DOHH2 (cell line): Measurements from ENCODE around the gene VSIR.

ENCODE experiments used
- H3F3A ChIP-seq: fragments of 200-600 bp; sonication (generic), shearing (Covaris generic); 2 replicates; pipeline ENCODE4 v1.6.0; 2016; ENCODE audit warnings: antibody characterized with exemption, mild to moderate bottlenecking; ENCODE audit not compliant: control insufficient read depth, insufficient read depth
- H3K27ac ChIP-seq: fragments of 200-600 bp; sonication (generic); 2 replicates; pipeline ENCODE4 v1.5.1; 2014; ENCODE audit warnings: low read depth, mild to moderate bottlenecking, low read length, moderate library complexity
- H3K27me3 ChIP-seq: fragments of 200-600 bp; sonication (generic); 2 replicates; pipeline ENCODE4 v1.6.1; 2014; ENCODE audit warnings: mild to moderate bottlenecking, low read length, mixed read lengths; ENCODE audit not compliant: control insufficient read depth
- H3K36me3 ChIP-seq: fragments of 200-600 bp; sonication (generic); 2 replicates; pipeline ENCODE4 v1.6.1; 2014; ENCODE audit warnings: mild to moderate bottlenecking, low read length, moderate library complexity, mixed read lengths; ENCODE audit not compliant: control insufficient read depth
- H3K4me1 ChIP-seq: fragments of 200-600 bp; sonication (generic); 2 replicates; pipeline ENCODE4 v1.6.1; 2014; ENCODE audit warnings: mild to moderate bottlenecking, low read length, mixed read lengths; ENCODE audit not compliant: control insufficient read depth
- H3K4me2 ChIP-seq: fragments of 200-600 bp; sonication (generic); 2 replicates; pipeline ENCODE4 v1.6.0; 2014; ENCODE audit warnings: mild to moderate bottlenecking, low read length, moderate library complexity
- H3K4me3 ChIP-seq: fragments of 200-600 bp; sonication (generic); 2 replicates; pipeline ENCODE4 v1.5.1; 2014; ENCODE audit warnings: mild to moderate bottlenecking, low read length, mixed read lengths
- H3K79me2 ChIP-seq: fragments of 200-600 bp; sonication (generic); 2 replicates; pipeline ENCODE4 v1.6.1; 2014; ENCODE audit warnings: mild to moderate bottlenecking, low read length, mixed read lengths; ENCODE audit not compliant: control insufficient read depth
- H3K9me2 ChIP-seq: fragments of 200-600 bp; sonication (generic); replicated peaks from 2 replicates; pipeline ENCODE4 v1.6.1; 2014; ENCODE audit warnings: mild to moderate bottlenecking, low read length, mixed read lengths; ENCODE audit not compliant: control insufficient read depth
- H3K9me3 ChIP-seq: fragments of 200-600 bp; sonication (generic); 2 replicates; pipeline ENCODE4 v1.6.1; 2014; ENCODE audit warnings: antibody characterized with exemption, low read length, mixed read lengths; ENCODE audit not compliant: control insufficient read depth, insufficient read depth
- H4K20me1 ChIP-seq: fragments of 200-600 bp; sonication (generic); 2 replicates; pipeline ENCODE4 v1.6.0; 2014; ENCODE audit warnings: low read depth, mild to moderate bottlenecking, antibody characterized with exemption, low read length, moderate library complexity; ENCODE audit not compliant: control insufficient read depth, insufficient read depth
- EZH2phosphoT487 ChIP-seq: fragments of 200-600 bp; sonication (generic); IDR thresholded peaks from 2 replicates; pipeline ENCODE4 v1.6.1; 2017; ENCODE audit warnings: borderline replicate concordance, mild to moderate bottlenecking, antibody characterized with exemption, low read length, moderate library complexity, mixed read lengths
- TF ChIP-seq, protein P1 (sequence below): fragments of 200-600 bp; sonication (generic); IDR thresholded peaks from one replicate; pipeline ENCODE4 v1.5.1; 2014; ENCODE audit warnings: antibody characterized with exemption, mild to moderate bottlenecking, low read depth, low read length; ENCODE audit not compliant: poor library complexity, severe bottlenecking

Gene VSIR

DNA sequence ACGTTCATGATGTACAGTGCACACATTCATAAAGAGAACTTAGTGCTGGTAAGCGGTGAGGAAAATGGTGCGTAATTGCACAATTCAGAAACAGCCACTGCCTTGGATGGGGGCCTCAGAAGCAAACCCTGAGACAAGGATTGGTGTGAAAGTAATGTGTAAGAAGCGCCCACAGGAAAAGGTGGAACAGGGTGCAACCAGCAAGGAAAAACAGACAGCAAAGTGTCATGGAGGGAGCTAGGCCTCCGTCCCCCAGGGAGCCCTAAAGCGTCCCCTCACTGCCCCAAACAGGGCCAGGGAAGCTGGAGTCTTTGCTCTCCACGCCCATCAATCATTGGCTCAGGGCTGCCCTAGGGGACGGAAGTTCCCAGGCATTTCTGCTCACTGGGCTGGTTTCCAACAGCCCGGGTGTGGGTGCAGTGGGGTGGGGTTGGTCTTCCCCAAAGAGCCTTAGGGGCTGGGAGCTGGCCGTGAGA lies 44.1 kb downstream of the VSIR start:
- Histone ChIP-seq H3K9me3 (no peaks in the 10 kb centered on the region), H3F3A (no peaks in the 10 kb centered on the region), H3K27me3 (peaks cover 39% of the 10 kb centered on the region), H3K36me3 (no peaks in the 10 kb centered on the region), H4K20me1 (no peaks in the 10 kb centered on the region), H3K79me2 (no peaks in the 10 kb centered on the region), H3K4me1 (peaks cover 21% of the 10 kb centered on the region), H3K4me3 (no peak overlapping the region), H3K4me2 (no peak overlapping the region), H3K9me2 (no peaks in the 10 kb centered on the region), H3K27ac (no peak overlapping the region)
- TF ChIP-seq EZH2phosphoT487: no peak
- TF ChIP-seq, protein P1, sequence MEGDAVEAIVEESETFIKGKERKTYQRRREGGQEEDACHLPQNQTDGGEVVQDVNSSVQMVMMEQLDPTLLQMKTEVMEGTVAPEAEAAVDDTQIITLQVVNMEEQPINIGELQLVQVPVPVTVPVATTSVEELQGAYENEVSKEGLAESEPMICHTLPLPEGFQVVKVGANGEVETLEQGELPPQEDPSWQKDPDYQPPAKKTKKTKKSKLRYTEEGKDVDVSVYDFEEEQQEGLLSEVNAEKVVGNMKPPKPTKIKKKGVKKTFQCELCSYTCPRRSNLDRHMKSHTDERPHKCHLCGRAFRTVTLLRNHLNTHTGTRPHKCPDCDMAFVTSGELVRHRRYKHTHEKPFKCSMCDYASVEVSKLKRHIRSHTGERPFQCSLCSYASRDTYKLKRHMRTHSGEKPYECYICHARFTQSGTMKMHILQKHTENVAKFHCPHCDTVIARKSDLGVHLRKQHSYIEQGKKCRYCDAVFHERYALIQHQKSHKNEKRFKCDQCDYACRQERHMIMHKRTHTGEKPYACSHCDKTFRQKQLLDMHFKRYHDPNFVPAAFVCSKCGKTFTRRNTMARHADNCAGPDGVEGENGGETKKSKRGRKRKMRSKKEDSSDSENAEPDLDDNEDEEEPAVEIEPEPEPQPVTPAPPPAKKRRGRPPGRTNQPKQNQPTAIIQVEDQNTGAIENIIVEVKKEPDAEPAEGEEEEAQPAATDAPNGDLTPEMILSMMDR: no peak

DNA sequence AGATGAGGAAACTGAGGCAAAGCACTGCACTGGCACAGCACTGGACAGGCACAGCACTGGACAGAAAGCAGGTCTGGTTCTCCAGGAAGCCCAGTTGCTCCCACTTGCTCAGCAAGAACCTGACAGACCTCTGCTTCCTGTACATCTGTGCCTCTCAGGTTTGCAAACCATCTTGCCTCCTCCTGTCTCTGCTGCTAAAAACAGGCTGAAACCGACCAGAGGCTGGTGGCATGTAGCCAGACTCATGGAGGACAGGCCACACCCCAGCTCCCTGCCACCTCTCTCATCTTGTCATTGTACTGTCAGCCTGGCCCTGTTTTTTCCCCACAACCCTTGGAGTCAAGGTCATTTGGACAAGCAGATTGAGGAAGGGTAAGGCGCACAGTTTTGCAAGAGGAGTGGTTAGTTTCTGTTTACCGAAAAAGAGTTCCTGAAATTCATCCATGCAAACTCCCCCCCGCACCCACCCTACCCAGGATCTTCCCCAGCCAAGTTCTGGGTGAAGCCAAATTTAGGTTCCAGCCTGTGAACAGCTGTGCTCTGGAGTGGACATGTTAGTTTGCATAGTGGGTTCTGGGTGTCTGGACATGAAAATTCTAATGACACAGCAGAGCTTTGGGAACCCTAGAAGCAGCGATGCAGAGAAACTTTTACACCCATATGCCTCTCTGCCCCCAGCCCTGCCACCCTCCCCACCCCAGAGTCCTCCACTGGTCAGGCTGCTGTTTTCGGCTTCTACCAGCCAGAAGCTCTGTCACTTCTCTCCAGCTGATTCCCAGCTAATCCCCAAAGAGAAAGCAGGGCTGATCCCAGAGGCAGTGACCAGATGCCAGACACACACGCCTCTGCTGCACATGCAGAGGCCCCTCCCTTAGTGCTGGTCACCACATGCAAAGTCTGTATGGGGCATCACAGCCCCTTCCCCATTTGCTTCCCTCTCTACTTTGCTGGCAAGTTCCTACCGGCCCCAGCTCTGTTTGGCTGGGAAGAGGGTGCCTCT lies 45.3 kb downstream of the VSIR start:
- Histone ChIP-seq H3K27me3 (peaks cover 35% of the 10 kb centered on the region), H3K9me3 (no peaks in the 10 kb centered on the region), H3K4me2 (peak overlapping the region; percentile 42), H3K36me3 (no peaks in the 10 kb centered on the region), H3F3A (no peaks in the 10 kb centered on the region), H3K79me2 (no peaks in the 10 kb centered on the region), H3K27ac (no peak overlapping the region), H3K4me1 (peaks cover 21% of the 10 kb centered on the region), H4K20me1 (no peaks in the 10 kb centered on the region), H3K9me2 (no peaks in the 10 kb centered on the region), H3K4me3 (no peak overlapping the region)
- TF ChIP-seq, protein P1: no peak
- peak; percentile 35; the same call in 1 of the 2 replicates for TF ChIP-seq EZH2phosphoT487

DNA sequence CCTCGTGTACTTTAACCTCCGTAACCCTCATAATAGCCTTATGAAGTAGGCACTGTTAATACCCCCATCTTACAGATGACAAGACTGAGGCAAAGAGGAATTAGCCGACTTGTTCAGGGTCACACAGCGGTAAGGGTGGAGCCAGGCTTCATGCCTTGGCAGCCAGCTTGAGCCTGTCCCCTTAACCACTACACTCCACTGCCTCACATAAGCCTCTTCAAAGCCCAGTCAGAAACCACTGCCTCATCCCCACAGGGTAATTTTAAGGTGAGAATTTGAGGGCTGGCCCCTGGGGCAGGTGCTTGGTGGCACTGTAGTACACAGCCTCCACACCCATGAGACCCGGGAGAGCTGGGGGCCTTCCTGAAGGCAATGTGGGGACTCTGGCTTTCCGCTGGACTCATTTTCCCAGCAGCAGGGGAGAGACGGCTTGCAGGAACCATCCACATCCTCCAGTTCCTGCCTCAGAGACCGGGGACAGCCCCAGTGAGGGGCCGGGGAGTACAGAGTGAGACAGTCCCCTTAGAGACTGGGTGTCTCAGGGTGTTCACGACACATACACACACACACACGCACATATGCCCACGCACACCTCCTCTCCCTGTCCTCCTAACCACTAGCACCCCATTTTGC lies 46.1 kb downstream of the VSIR start:
- TF ChIP-seq EZH2phosphoT487: no peak
- TF ChIP-seq, protein P1: no peak
- H3K36me3 ChIP-seq: no peaks in the 10 kb centered on the region
- no peaks in the 10 kb centered on the region for H3K79me2 ChIP-seq
- H4K20me1 ChIP-seq: no peaks in the 10 kb centered on the region
- no peak overlapping the region for H3K27ac ChIP-seq
- H3K27me3 ChIP-seq: peaks cover 30% of the 10 kb centered on the region
- H3K4me1 ChIP-seq: peaks cover 21% of the 10 kb centered on the region
- no peaks in the 10 kb centered on the region for H3K9me3 ChIP-seq
- H3K4me2 ChIP-seq: peak overlapping the region; percentile 42
- H3K4me3 ChIP-seq: no peak overlapping the region
- no peaks in the 10 kb centered on the region for H3K9me2 ChIP-seq
- H3F3A ChIP-seq: no peaks in the 10 kb centered on the region
